H1 (cell line): ENCODE measurements around the gene ABHD4. TPM values are rescaled to one million over a fixed set of nuclear protein-coding genes. Genes with fewer than 3 reads are reported as not detected.

Source experiments
- CTCF ChIA-PET: fragments of 300-600 bp; sonication (Branson Sonifier 250); formaldehyde crosslinking; loops from one replicate; lab custom pipeline; 2021; ENCODE audit not compliant: partially characterized antibody; lab: Charles Lee
- POLR2A ChIA-PET: fragments of 300-600 bp; sonication (Branson Sonifier 250); formaldehyde crosslinking; loops from one replicate; lab custom pipeline; 2021; ENCODE audit warnings: inconsistent platforms; ENCODE audit not compliant: partially characterized antibody; lab: Charles Lee
- DNase-seq, 2 experiments: peaks; one replicate each; pipeline versions ENCODE4 v3.0.0 to v3.0.0-alpha.2; 2010 to 2022; ENCODE audit warnings: low spot score in 2 of 2, low read depth in 1 of 2, mixed read lengths in 1 of 2
- FAIRE-seq: peaks from 2 replicates; lab custom pipeline; 2011; peaks lifted over from hg19 to GRCh38; lab: Jason Lieb, UNC
- H2AFZ ChIP-seq: 2 replicates; pipeline ENCODE4 v1.8.1; 2012; ENCODE audit warnings: low read length, inconsistent platforms
- H2AK5ac ChIP-seq: 2 replicates; pipeline ENCODE4 v1.6.1; 2013; ENCODE audit warnings: low read depth, low read length
- H2BK120ac ChIP-seq: replicated peaks from 2 replicates; pipeline ENCODE3; 2013; ENCODE audit warnings: low read depth, low read length, inconsistent platforms
- H2BK12ac ChIP-seq: 2 replicates; pipeline ENCODE4 v1.6.1; 2013; ENCODE audit warnings: low read depth, low read length
- H2BK15ac ChIP-seq: 2 replicates; pipeline ENCODE4 v1.6.1; 2013; ENCODE audit warnings: low read length
- H2BK20ac ChIP-seq: 2 replicates; pipeline ENCODE4 v1.6.1; 2013; ENCODE audit warnings: low read length
- H2BK5ac ChIP-seq: 2 replicates; pipeline ENCODE4 v1.6.1; 2013; ENCODE audit warnings: low read depth, low read length
- H3K14ac ChIP-seq: 2 replicates; pipeline ENCODE4 v1.6.1; 2013; ENCODE audit warnings: inconsistent platforms; ENCODE audit not compliant: insufficient read length
- H3K18ac ChIP-seq: 2 replicates; pipeline ENCODE4 v1.6.1; 2013; ENCODE audit warnings: low read length; ENCODE audit errors: extremely low read depth
- H3K23ac ChIP-seq: 2 replicates; pipeline ENCODE4 v1.6.1; 2013; ENCODE audit warnings: inconsistent platforms; ENCODE audit not compliant: insufficient read length
- H3K23me2 ChIP-seq: 2 replicates; pipeline ENCODE4 v1.6.1; 2013; ENCODE audit warnings: low read depth, low read length
- H3K27ac ChIP-seq: 2 replicates; pipeline ENCODE4 v1.6.1; 2011; ENCODE audit warnings: low read depth, low read length, inconsistent platforms
- H3K27me3 ChIP-seq, 4 experiments: replicated peaks in 1 of 4; 1 replicate in 1 of 4; 2 replicates in 3 of 4; pipeline versions ENCODE4 v1.6.1 to v1.8.1; 2011 to 2013; ENCODE audit warnings: low read length in 3 of 4, mild to moderate bottlenecking in 3 of 4, inconsistent platforms in 2 of 4, mixed read lengths in 2 of 4, moderate library complexity in 1 of 4; ENCODE audit not compliant: control insufficient read depth in 3 of 4, insufficient read depth in 3 of 4; ENCODE audit errors: extremely low read depth in 1 of 4
- H3K36me3 ChIP-seq, 4 experiments: 2 replicates each; pipeline versions ENCODE4 v1.6.1 to v1.8.1; 2011 to 2013; ENCODE audit warnings: mild to moderate bottlenecking in 4 of 4, low read length in 3 of 4, moderate library complexity in 2 of 4, control low read depth in 1 of 4, inconsistent platforms in 1 of 4; ENCODE audit not compliant: insufficient read depth in 4 of 4, control insufficient read depth in 2 of 4
- H3K4ac ChIP-seq: replicated peaks from 2 replicates; pipeline ENCODE3; 2013; ENCODE audit warnings: low read length, low read depth, mixed read lengths, inconsistent platforms; ENCODE audit not compliant: insufficient read length
- H3K4me1 ChIP-seq, 4 experiments: replicated peaks in 1 of 4; 1 replicate in 1 of 4; 2 replicates in 3 of 4; pipeline versions ENCODE4 v1.6.1 to v1.8.1; 2011 to 2013; ENCODE audit warnings: low read length in 3 of 4, inconsistent platforms in 2 of 4, mixed read lengths in 1 of 4; ENCODE audit not compliant: insufficient read depth in 4 of 4, control insufficient read depth in 3 of 4
- H3K4me2 ChIP-seq, 2 experiments: 2 replicates each; pipeline versions ENCODE4 v1.6.1 to v1.8.1; 2011 to 2013; ENCODE audit warnings: low read depth in 2 of 2, low read length in 2 of 2, control low read depth in 1 of 2, inconsistent platforms in 1 of 2, mild to moderate bottlenecking in 1 of 2; ENCODE audit not compliant: insufficient read depth in 1 of 2
- H3K4me3 ChIP-seq, 4 experiments: fragments of 200-600, 300-600 bp in 1 of 4; sonication (generic), shearing (Covaris generic), sonication (Bioruptor Twin) in 1 of 4; 2 replicates each; pipeline versions ENCODE4 v1.5.1 to v1.8.1; 2011 to 2016; ENCODE audit warnings: low read length in 4 of 4, low read depth in 3 of 4, control low read depth in 2 of 4, inconsistent platforms in 2 of 4, mild to moderate bottlenecking in 2 of 4, mixed read lengths in 1 of 4, moderate library complexity in 1 of 4; ENCODE audit not compliant: insufficient read depth in 2 of 4; ENCODE audit errors: extremely low read depth in 1 of 4
- H3K56ac ChIP-seq: replicated peaks from 2 replicates; pipeline ENCODE3; 2013; ENCODE audit warnings: low read depth, mild to moderate bottlenecking, mixed read lengths, low read length, inconsistent platforms; ENCODE audit not compliant: insufficient read length
- H3K79me1 ChIP-seq: 2 replicates; pipeline ENCODE4 v1.6.1; 2013; ENCODE audit warnings: low read depth, low read length, control low read depth
- H3K79me2 ChIP-seq, 2 experiments: 2 replicates each; pipeline versions ENCODE4 v1.6.1 to v1.8.1; 2012 to 2013; ENCODE audit warnings: low read length in 2 of 2, mild to moderate bottlenecking in 2 of 2, inconsistent platforms in 1 of 2; ENCODE audit not compliant: insufficient read depth in 2 of 2, control insufficient read depth in 1 of 2
- H3K9ac ChIP-seq, 4 experiments: replicated peaks in 1 of 4; 1 replicate in 1 of 4; 2 replicates in 3 of 4; pipeline versions ENCODE4 v1.6.1 to v1.8.1; 2011 to 2013; ENCODE audit warnings: low read depth in 3 of 4, low read length in 3 of 4, control low read depth in 2 of 4, mild to moderate bottlenecking in 2 of 4, moderate library complexity in 2 of 4, inconsistent platforms in 1 of 4; ENCODE audit errors: extremely low read depth in 1 of 4
- H3K9me3 ChIP-seq, 2 experiments: 2 replicates each; pipeline versions ENCODE4 v1.6.1 to v1.8.1; 2012 to 2013; ENCODE audit warnings: mild to moderate bottlenecking in 2 of 2, moderate library complexity in 2 of 2, control low read depth in 1 of 2, inconsistent platforms in 1 of 2, low read depth in 1 of 2, low read length in 1 of 2, mixed read lengths in 1 of 2; ENCODE audit not compliant: insufficient read depth in 2 of 2
- H4K20me1 ChIP-seq, 2 experiments: replicated peaks in 1 of 2; 2 replicates each; pipeline versions ENCODE3 to v1.8.1; 2011 to 2013; ENCODE audit warnings: inconsistent platforms in 2 of 2, low read length in 2 of 2, mild to moderate bottlenecking in 1 of 2; ENCODE audit not compliant: insufficient read depth in 2 of 2, control insufficient read depth in 1 of 2
- H4K5ac ChIP-seq: 2 replicates; pipeline ENCODE4 v1.6.1; 2013; ENCODE audit warnings: low read length, low read depth, mixed read lengths, inconsistent platforms; ENCODE audit not compliant: insufficient read length
- H4K8ac ChIP-seq: 2 replicates; pipeline ENCODE4 v1.8.0; 2013; ENCODE audit warnings: mild to moderate bottlenecking, moderate library complexity, low read length, inconsistent platforms; ENCODE audit not compliant: insufficient read depth; ENCODE audit errors: extremely low read depth
- H4K91ac ChIP-seq: replicated peaks from 2 replicates; pipeline ENCODE3; 2013; ENCODE audit warnings: low read length, mixed read lengths, inconsistent platforms; ENCODE audit not compliant: insufficient read length
- CREB1 ChIP-seq: IDR thresholded peaks from 2 replicates; pipeline ENCODE4 v1.6.1; 2012; ENCODE audit warnings: inconsistent platforms
- CTBP2 ChIP-seq: IDR thresholded peaks from 2 replicates; pipeline ENCODE4 v1.7.0; 2011; ENCODE audit warnings: borderline replicate concordance, mild to moderate bottlenecking, moderate library complexity, mixed read lengths, low read length; ENCODE audit not compliant: insufficient read depth, insufficient read length
- HDAC2 ChIP-seq, 2 experiments: fragments of 300-600 bp in 1 of 2; sonication (generic) in 1 of 2; IDR thresholded peaks; 2 replicates each; pipeline ENCODE4 v1.6.1; 2011 to 2012; ENCODE audit warnings: low read depth in 2 of 2, low read length in 2 of 2, mild to moderate bottlenecking in 2 of 2, moderate library complexity in 2 of 2, borderline replicate concordance in 1 of 2, inconsistent platforms in 1 of 2
- JUN ChIP-seq: IDR thresholded peaks from 2 replicates; pipeline ENCODE4 v1.6.1; 2011; ENCODE audit warnings: low read depth, mild to moderate bottlenecking, improper control_type of control experiment, low read length
- KDM1A ChIP-seq: fragments of 200-600, 300-600 bp; sonication (generic); IDR thresholded peaks from 2 replicates; pipeline ENCODE4 v1.7.1; 2016; ENCODE audit warnings: mild to moderate bottlenecking, low read length, borderline replicate concordance
- MAX ChIP-seq: IDR thresholded peaks from 2 replicates; pipeline ENCODE4 v1.6.1; 2012; ENCODE audit warnings: inconsistent platforms
- NRF1 ChIP-seq: IDR thresholded peaks from 2 replicates; pipeline ENCODE4 v1.6.1; 2011; ENCODE audit warnings: mild to moderate bottlenecking, low read depth, low read length, improper control_type of control experiment
- PHF8 ChIP-seq: fragments of 200-600 bp; sonication (generic); conservative IDR thresholded peaks from 2 replicates; pipeline ENCODE4 v1.7.1; 2012; ENCODE audit warnings: low read depth, mild to moderate bottlenecking, inconsistent platforms, low read length, moderate library complexity
- POLR2A ChIP-seq, 2 experiments: IDR thresholded peaks; 1 replicate in 1 of 2; 2 replicates in 1 of 2; pipeline ENCODE4 v1.6.1; 2011; ENCODE audit warnings: low read depth in 2 of 2, low read length in 2 of 2, mild to moderate bottlenecking in 2 of 2; ENCODE audit errors: control extremely low read depth in 1 of 2
- SUZ12 ChIP-seq: fragments of 200-600 bp; sonication (generic); IDR thresholded peaks from 2 replicates; pipeline ENCODE4 v1.6.1; 2012; ENCODE audit warnings: mild to moderate bottlenecking, inconsistent platforms, low read length, moderate library complexity, mixed read lengths
- ZNF274 ChIP-seq: IDR thresholded peaks from 2 replicates; pipeline ENCODE4 v1.7.0; 2012; ENCODE audit warnings: low read length, borderline replicate concordance; ENCODE audit errors: extremely low read depth
- WGBS, 2 experiments: shearing (Covaris generic) in 1 of 2; methylation state at CpG; one replicate each; pipeline versions ENCODE4 v1.1.6 to v1.1.7; 2013 to 2015; ENCODE audit warnings: low lambda C conversion rate in 2 of 2, mixed read lengths in 2 of 2, inconsistent platforms in 1 of 2, low coverage in 1 of 2, missing lambda C conversion rate in 1 of 2; ENCODE audit not compliant: insufficient replicate concordance in 2 of 2, insufficient coverage in 1 of 2, insufficient read length in 1 of 2; ENCODE audit errors: extremely low coverage in 1 of 2, missing lambda C conversion rate in 1 of 2; 5-methylcytosine and 5-hydroxymethylcytosine counted together
- polyA plus RNA-seq, 7 experiments: library from polyadenylated mRNA; depleted of rRNA in 3 of 7; stranded (reverse) in 5 of 7; unstranded in 2 of 7; fragments of >200 nt in 5 of 7; fragments of 200-250 nt in 2 of 7; gene quantifications; 1 replicate in 5 of 7; 2 replicates in 1 of 7; 4 replicates in 1 of 7; pipeline versions ENCODE4 v1.2.1 to v1.2.3, GENCODE V29; 2011 to 2013; ENCODE audit warnings: missing spikeins in 2 of 7, mixed read lengths in 2 of 7
- total RNA-seq: library from RNA; stranded (reverse); fragmentation: NEBNext Ultra II Directional; extraction: Animal tissue kit (Norgen Biotek cat#: 25700); gene quantifications from 2 replicates; pipeline ENCODE4 v1.2.1, GENCODE V29; 2021

ABHD4 gene
- total and polyA plus RNA-seq, 2 of the 8 experiments (the other 6 are each of a cell fraction or from before 2014, with no cell fraction given) = 32.4 to 42.9 TPM

- H2BK12ac ChIP-seq = no peak overlapping the region
- peaks cover 3 to 17% of the 10 kb centered on the region in 2 experiments for H3K79me2 ChIP-seq
- DNase-seq (no peak), FAIRE-seq (no peak)
- no peak overlapping the region for H3K4me2 ChIP-seq
- WGBS, 2 experiments = 93% methylated on average over 5 of the region's 5 CpGs; no CpG with 5 or more reads in 1 of the 2 experiments
- H3K79me1 ChIP-seq = peaks cover 3% of the 10 kb centered on the region; the same call in 1 of the 2 replicates
- peaks cover 0 to 4% of the 10 kb centered on the region in 2 experiments for H4K20me1 ChIP-seq
- H2BK120ac ChIP-seq = no peak overlapping the region
- H2BK20ac ChIP-seq = no peak overlapping the region
- no peak overlapping the region for H4K8ac ChIP-seq
- H3K27ac ChIP-seq = no peak overlapping the region
- H3K36me3 ChIP-seq = peaks cover 15 to 47% (median 39%) of the 10 kb centered on the region in 4 experiments
- ChIA-PET POLR2A (interaction anchor here (0.6 to 1.3 kb wide), 2 partner anchors 12 to 15 kb away, joined by 3 to 5 read pairs; no protein-coding TSS in a partner anchor), CTCF (interaction anchor here (0.9 to 3.5 kb wide), 9 partner anchors 9 to 148 kb away, joined by 3 to 17 read pairs (median 4); partner anchors contain the start of gene DAD1)
- no peak overlapping the region for H2AFZ ChIP-seq
- H3K27me3 ChIP-seq = no peaks in the 10 kb centered on the region
- H3K4me1 ChIP-seq = peaks cover 0 to 10% (median 6%) of the 10 kb centered on the region in 4 experiments; a peak in 4 of 7 replicates
- H2BK15ac ChIP-seq = no peak overlapping the region
- no peak overlapping the region for H3K18ac ChIP-seq
- peaks cover 4% of the 10 kb centered on the region; the same call in 1 of the 2 replicates for H3K23me2 ChIP-seq
- no peaks in the 10 kb centered on the region for H3K9me3 ChIP-seq
- no peak overlapping the region for H2AK5ac ChIP-seq
- H3K4ac ChIP-seq = no peak overlapping the region
- H2BK5ac ChIP-seq = no peak overlapping the region
- H3K56ac ChIP-seq = no peak overlapping the region
- H4K91ac ChIP-seq = no peak overlapping the region
- no peak overlapping the region for H3K9ac ChIP-seq
- no peak for TF ChIP-seq KDM1A
- no peak for TF ChIP-seq CTBP2
- TF ChIP-seq JUN = no peak
- TF ChIP-seq NRF1 = no peak
- no peak for TF ChIP-seq ZNF274
- TF ChIP-seq POLR2A (IDR thresholded peaks at IDR 0.05; ENCODE audit: control extremely low read depth in 1 of 2, low read depth in 2 of 2, low read length in 2 of 2) = no peak
- TF ChIP-seq HDAC2 (IDR thresholded peaks at IDR 0.05; ENCODE audit: borderline replicate concordance in 1 of 2, low read depth in 2 of 2, low read length in 2 of 2) = no peak
- TF ChIP-seq PHF8 = no peak
- TF ChIP-seq CREB1 = no peak
- TF ChIP-seq SUZ12 = no peak
- no peak for TF ChIP-seq MAX
- H3K4me3 ChIP-seq = no peak overlapping the region
- H4K5ac ChIP-seq = no peak overlapping the region
- H3K14ac ChIP-seq = no peak overlapping the region
- H3K23ac ChIP-seq = no peak overlapping the region
These were observed 3.9 kb downstream of the ABHD4 start for GRCh38 chr14:22601996-22602395.
